HepG2 (cell line): ENCODE measurements around the gene HERPUD2. TPM values are rescaled to one million over a fixed set of nuclear protein-coding genes. Genes with fewer than 3 reads are reported as not detected.

Experiments
- ATAC-seq: fragments of 200-7000 bp; cut with Tn5 transposase; 3 replicates; pipeline ENCODE4 v1.9.1; 2020; ENCODE audit warnings: mild to moderate bottlenecking, moderate library complexity
- BruUV-seq: library from RNA; stranded (reverse); fragments of 400-500 nt; replicated peaks from 2 replicates; lab custom pipeline; 2021; lab: Mats Ljungman, UMichigan
- CTCF ChIA-PET: fragments of 300-600 bp; formaldehyde crosslinking; extraction: SDS; loops from one replicate; lab custom pipeline; 2021; ENCODE audit warnings: low total read pairs, inconsistent platforms, low intra/inter-chr PET ratio; lab: Yijun Ruan, JAX
- POLR2A ChIA-PET: fragments of 350-600 bp; sonication (Branson Sonifier 250); formaldehyde crosslinking; loops from one replicate; lab custom pipeline; 2020; ENCODE audit warnings: antibody characterized with exemption, inconsistent platforms; lab: Yijun Ruan, JAX
- DNase-seq: peaks from one replicate; pipeline ENCODE4 v3.0.0-alpha.2; 2015; ENCODE audit warnings: low spot score
- FAIRE-seq: peaks from 3 replicates; lab custom pipeline; 2011; peaks lifted over from hg19 to GRCh38; lab: Jason Lieb, UNC
- H2AFZ ChIP-seq: one replicate; pipeline ENCODE4 v1.6.1; 2011; ENCODE audit warnings: low read length, inconsistent platforms
- H3K27ac ChIP-seq: fragments of 300-600 bp; 3 replicates; pipeline ENCODE4 v1.8.0; 2011; ENCODE audit warnings: mixed run types, mild to moderate bottlenecking, mixed read lengths, low read length, inconsistent platforms; ENCODE audit not compliant: insufficient read depth; ENCODE audit errors: extremely low read length
- H3K27me3 ChIP-seq, 2 experiments: fragments of 200-600 bp in 1 of 2; 2 replicates in 1 of 2; 3 replicates in 1 of 2; pipeline versions ENCODE4 v1.6.0 to v1.8.0; 2011; ENCODE audit warnings: low read length in 2 of 2, mild to moderate bottlenecking in 2 of 2, moderate library complexity in 2 of 2, inconsistent platforms in 1 of 2; ENCODE audit not compliant: insufficient read depth in 2 of 2, control insufficient read depth in 1 of 2
- H3K36me3 ChIP-seq, 2 experiments: fragments of 200-600 bp in 1 of 2; replicated peaks in 1 of 2; 2 replicates in 1 of 2; 3 replicates in 1 of 2; pipeline versions ENCODE4 v1.5.1 to v1.8.0; 2011; ENCODE audit warnings: low read length in 2 of 2, inconsistent platforms in 1 of 2; ENCODE audit not compliant: insufficient read depth in 2 of 2, control insufficient read depth in 1 of 2
- H3K4me1 ChIP-seq: 2 replicates; pipeline ENCODE4 v1.5.1; 2012; ENCODE audit warnings: low read length, inconsistent platforms; ENCODE audit not compliant: insufficient read depth
- H3K4me2 ChIP-seq: 2 replicates; pipeline ENCODE4 v1.6.0; 2011; ENCODE audit warnings: low read depth, low read length, inconsistent platforms
- H3K4me3 ChIP-seq, 3 experiments: fragments of 200-600 bp in 1 of 3; sonication (generic), shearing (Covaris generic) in 1 of 3; replicated peaks in 1 of 3; 2 replicates each; pipeline ENCODE4 v1.5.1; 2011 to 2016; ENCODE audit warnings: low read length in 3 of 3, inconsistent platforms in 2 of 3, low read depth in 2 of 3, mild to moderate bottlenecking in 2 of 3, control low read depth in 1 of 3, mixed read lengths in 1 of 3; ENCODE audit not compliant: insufficient read depth in 1 of 3
- H3K79me2 ChIP-seq: one replicate; pipeline ENCODE4 v1.6.1; 2011; ENCODE audit warnings: low read length, inconsistent platforms; ENCODE audit not compliant: insufficient read depth
- H3K9ac ChIP-seq: 2 replicates; pipeline ENCODE4 v1.6.0; 2011; ENCODE audit warnings: mild to moderate bottlenecking, low read depth, low read length, inconsistent platforms; ENCODE audit not compliant: insufficient read depth
- H3K9me3 ChIP-seq: 2 replicates; pipeline ENCODE4 v1.5.1; 2012; ENCODE audit warnings: mild to moderate bottlenecking, low read length
- H4K20me1 ChIP-seq: 2 replicates; pipeline ENCODE4 v1.6.0; 2011; ENCODE audit warnings: inconsistent platforms, mild to moderate bottlenecking, low read length, moderate library complexity; ENCODE audit not compliant: insufficient read depth
- ARID2 ChIP-seq: sonication (generic); formaldehyde crosslinking; IDR thresholded peaks from 2 replicates; pipeline ENCODE4 v1.8.1; 2022; ENCODE audit warnings: mild to moderate bottlenecking, missing genetic modification reagents, borderline replicate concordance
- CBFB ChIP-seq: sonication (generic); formaldehyde crosslinking; IDR thresholded peaks from 2 replicates; pipeline ENCODE4 v1.4.0; 2020; ENCODE audit warnings: missing genetic modification reagents
- HMGXB3 ChIP-seq: sonication (generic); formaldehyde crosslinking; IDR thresholded peaks from 2 replicates; pipeline ENCODE4 v1.4.0; 2020; ENCODE audit warnings: missing genetic modification reagents, borderline replicate concordance
- NFE2L2 ChIP-seq: fragments of 150-350 bp; IDR thresholded peaks from 2 replicates; pipeline ENCODE4 v1.6.1; 2014; ENCODE audit warnings: low read length
- SRF ChIP-seq: IDR thresholded peaks from 2 replicates; pipeline ENCODE4 v1.6.1; 2011; ENCODE audit warnings: mild to moderate bottlenecking, low read depth, low read length, moderate library complexity
- ZHX1 ChIP-seq: sonication (generic); formaldehyde crosslinking; IDR thresholded peaks from 2 replicates; pipeline ENCODE4 v1.8.1; 2022; ENCODE audit warnings: low read depth, mild to moderate bottlenecking, missing genetic modification reagents
- ZNF230 ChIP-seq: sonication (generic); formaldehyde crosslinking; IDR thresholded peaks from 2 replicates; pipeline ENCODE4 v1.4.0; 2020; ENCODE audit warnings: mild to moderate bottlenecking, missing genetic modification reagents
- ZNF251 ChIP-seq: sonication (generic); formaldehyde crosslinking; IDR thresholded peaks from 2 replicates; pipeline ENCODE4 v1.9.0; 2021; ENCODE audit warnings: mild to moderate bottlenecking, missing genetic modification reagents
- ZNF496 ChIP-seq: sonication (generic); formaldehyde crosslinking; IDR thresholded peaks from 2 replicates; pipeline ENCODE4 v1.8.1; 2023; ENCODE audit warnings: mild to moderate bottlenecking, moderate library complexity, missing genetic modification reagents; ENCODE audit not compliant: insufficient replicate concordance
- ZNF562 ChIP-seq: sonication (generic); formaldehyde crosslinking; IDR thresholded peaks from 2 replicates; pipeline ENCODE4 v1.8.0; 2022; ENCODE audit warnings: missing genetic modification reagents, borderline replicate concordance
- ZNF616 ChIP-seq: sonication (generic); formaldehyde crosslinking; IDR thresholded peaks from 2 replicates; pipeline ENCODE4 v1.5.0; 2020; ENCODE audit warnings: low read depth, mild to moderate bottlenecking, missing genetic modification reagents
- ZNF639 ChIP-seq: conservative IDR thresholded peaks from 2 replicates; pipeline ENCODE4 v1.6.1; 2018; ENCODE audit warnings: missing genetic modification reagents
- in situ Hi-C: cut with HindIII; loops from 2 replicates; pipeline ENCODE4 v1.10.0; 2017; ENCODE audit warnings: low pct_unique_long_range_greater_than_20kb; ENCODE audit not compliant: extremely low pct_ligation_motif_present
- intact Hi-C: fragments of 100-400 bp; cut with micrococcal nuclease; formaldehyde crosslinking; loops from one replicate; pipeline ENCODE4 v1.10.0; 2022; ENCODE audit not compliant: unreplicated experiment
- polyA plus RNA-seq, 8 experiments: library from polyadenylated mRNA; depleted of rRNA in 3 of 8; stranded (reverse) in 7 of 8; unstranded in 1 of 8; fragments of >200 nt; fragmentation: Illumina TruSeq in 4 of 8; extraction: Trizol in 4 of 8; gene quantifications; 2 replicates each; pipeline versions ENCODE4 v1.2.1 to v1.2.3, GENCODE V29; 2011 to 2016; ENCODE audit warnings: low read depth in 4 of 8, missing spikeins in 1 of 8, mixed read lengths in 1 of 8; ENCODE audit not compliant: insufficient read depth in 1 of 8
- total RNA-seq, 5 experiments: library from RNA; depleted of rRNA; stranded (reverse); fragments of >200 nt; fragmentation: Illumina TruSeq; extraction: Trizol; gene quantifications; 2 replicates each; pipeline ENCODE4 v1.2.3, GENCODE V29; 2016; ENCODE audit warnings: low read depth in 1 of 5
- TF ChIP-seq, protein P1 (sequence below), 2 experiments: sonication (generic) in 1 of 2; formaldehyde crosslinking in 1 of 2; IDR thresholded peaks; 2 replicates each; pipeline versions ENCODE4 v1.4.0 to v1.6.1; 2018 to 2020; ENCODE audit warnings: missing genetic modification reagents in 2 of 2, borderline replicate concordance in 1 of 2, low read depth in 1 of 2, mild to moderate bottlenecking in 1 of 2, missing biosample characterization in 1 of 2

Gene HERPUD2
- total and polyA plus RNA-seq, 2 of the 13 experiments (the other 11 are each of a cell fraction or from before 2014, with no cell fraction given), result 10.7 to 38.6 TPM

DNA sequence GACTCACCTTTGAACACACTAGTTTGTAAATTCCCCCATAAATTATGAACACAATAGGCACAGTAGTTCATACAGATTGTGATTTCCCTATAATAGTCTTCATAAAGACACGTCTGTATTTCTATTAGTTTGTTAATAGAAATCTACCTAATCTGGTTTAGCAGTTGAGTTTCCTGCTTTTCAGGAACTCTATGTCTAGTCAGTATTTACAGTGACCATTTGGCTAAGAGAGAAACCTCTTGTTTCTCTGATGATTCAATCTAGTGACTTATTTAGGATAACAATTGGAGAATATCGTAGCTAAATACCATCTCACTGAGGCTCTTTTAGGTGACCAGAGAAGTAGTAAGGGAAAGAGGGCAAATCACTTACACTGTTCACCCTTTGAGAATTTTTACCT lies 5.9 kb upstream of the HERPUD2 start (continued):
- no peak for TF ChIP-seq ZNF639
- no peak for TF ChIP-seq ARID2 (CRISPR knock-in tag)

GRCh38 chr7:35700333-35700732 lies 5.4 kb upstream of the HERPUD2 start:
- BruUV-seq, result no TSS peak
- no peak for ATAC-seq
- no peak overlapping the region for H3K27ac ChIP-seq
- intact Hi-C loops, result no loop called here
- H3K36me3 ChIP-seq, result peaks cover 0 to 1% of the 10 kb centered on the region in 2 experiments; a peak in 1 of 5 replicates
- DNase-seq, result no peak
- H3K4me1 ChIP-seq, result peaks cover 20% of the 10 kb centered on the region
- no peak for FAIRE-seq
- ChIA-PET CTCF (no interaction called here), POLR2A (interaction anchor here (0.6 to 1.5 kb wide), 3 partner anchors 101 to 553 kb away, joined by 3 to 5 read pairs (median 3); partner anchors contain the start of gene SEPTIN7)
- H3K9ac ChIP-seq, result no peak overlapping the region
- H3K27me3 ChIP-seq, result no peaks in the 10 kb centered on the region; a peak in 1 of 5 replicates
- in situ Hi-C loops, result loop anchor here (25.0 kb wide), 1 partner anchor 612 kb away; no protein-coding TSS in a partner anchor
- peaks cover 7% of the 10 kb centered on the region for H3K79me2 ChIP-seq
- no peak overlapping the region for H2AFZ ChIP-seq
- H3K4me3 ChIP-seq, result no peak overlapping the region
- no peak overlapping the region for H3K4me2 ChIP-seq
- H3K9me3 ChIP-seq, result no peaks in the 10 kb centered on the region
- no peaks in the 10 kb centered on the region for H4K20me1 ChIP-seq
- TF ChIP-seq, protein P1, sequence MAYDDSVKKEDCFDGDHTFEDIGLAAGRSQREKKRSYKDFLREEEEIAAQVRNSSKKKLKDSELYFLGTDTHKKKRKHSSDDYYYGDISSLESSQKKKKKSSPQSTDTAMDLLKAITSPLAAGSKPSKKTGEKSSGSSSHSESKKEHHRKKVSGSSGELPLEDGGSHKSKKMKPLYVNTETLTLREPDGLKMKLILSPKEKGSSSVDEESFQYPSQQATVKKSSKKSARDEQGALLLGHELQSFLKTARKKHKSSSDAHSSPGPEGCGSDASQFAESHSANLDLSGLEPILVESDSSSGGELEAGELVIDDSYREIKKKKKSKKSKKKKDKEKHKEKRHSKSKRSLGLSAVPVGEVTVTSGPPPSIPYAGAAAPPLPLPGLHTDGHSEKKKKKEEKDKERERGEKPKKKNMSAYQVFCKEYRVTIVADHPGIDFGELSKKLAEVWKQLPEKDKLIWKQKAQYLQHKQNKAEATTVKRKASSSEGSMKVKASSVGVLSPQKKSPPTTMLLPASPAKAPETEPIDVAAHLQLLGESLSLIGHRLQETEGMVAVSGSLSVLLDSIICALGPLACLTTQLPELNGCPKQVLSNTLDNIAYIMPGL (CRISPR knock-in tag; IDR thresholded peaks at IDR 0.05; ENCODE audit: borderline replicate concordance in 1 of 2, low read depth in 1 of 2), result no peak
- TF ChIP-seq ZNF251, result no peak
- TF ChIP-seq ZNF496 (CRISPR knock-in tag), result no peak
- no peak for TF ChIP-seq ZNF562
- TF ChIP-seq ZNF616, result no peak
- TF ChIP-seq HMGXB3 (CRISPR knock-in tag), result no peak
- no peak for TF ChIP-seq CBFB (CRISPR knock-in tag)
- no peak for TF ChIP-seq ZHX1 (CRISPR knock-in tag)
- TF ChIP-seq ZNF230 (CRISPR knock-in tag), result no peak
- TF ChIP-seq NFE2L2, result no peak
- TF ChIP-seq SRF, result no peak
